SK-N-SH treated with all-trans-retinoic acid at 6 μM for 48 hours (cell line): ENCODE measurements around the gene PLVAP.

Experiments used
- ATAC-seq: fragments of 200-7000 bp; cut with Tn5 transposase; 3 replicates; pipeline ENCODE4 v1.9.1; 2020; ENCODE audit warnings: mild to moderate bottlenecking, moderate library complexity
- CREB5 ChIP-seq: fragments of 250-450 bp; sonication (Bioruptor Pico); IDR thresholded peaks from 2 replicates; pipeline ENCODE4 v1.5.1; 2020; ENCODE audit warnings: low read depth, mild to moderate bottlenecking, moderate library complexity
- CSDC2 ChIP-seq: fragments of 250-450 bp; sonication (Bioruptor Pico); IDR thresholded peaks from 2 replicates; pipeline ENCODE4 v1.5.0; 2020; ENCODE audit warnings: mild to moderate bottlenecking, moderate library complexity
- CSRNP3 ChIP-seq: fragments of 250-450 bp; sonication (Bioruptor Pico); IDR thresholded peaks from 2 replicates; pipeline ENCODE4 v1.5.1; 2021; ENCODE audit warnings: mild to moderate bottlenecking, moderate library complexity
- ESRRG ChIP-seq: fragments of 250-450 bp; sonication (Bioruptor Pico); IDR thresholded peaks from 2 replicates; pipeline ENCODE4 v1.6.1; 2021; ENCODE audit warnings: mild to moderate bottlenecking
- GLIS3 ChIP-seq: fragments of 250-450 bp; sonication (Bioruptor Pico); IDR thresholded peaks from 2 replicates; pipeline ENCODE4 v1.5.0; 2020; ENCODE audit warnings: mild to moderate bottlenecking, moderate library complexity
- ISL1 ChIP-seq: fragments of 250-450 bp; sonication (Bioruptor Pico); IDR thresholded peaks from 2 replicates; pipeline ENCODE4 v2.1.2; 2022; ENCODE audit warnings: mild to moderate bottlenecking, moderate library complexity
- OSR1 ChIP-seq: fragments of 250-450 bp; sonication (Bioruptor Pico); IDR thresholded peaks from 2 replicates; pipeline ENCODE4 v1.8.0; 2022; ENCODE audit warnings: moderate library complexity, mild to moderate bottlenecking, inconsistent platforms
- PATZ1 ChIP-seq: fragments of 250-450 bp; sonication (Bioruptor Pico); IDR thresholded peaks from 2 replicates; pipeline ENCODE4 v1.8.0; 2020; ENCODE audit warnings: mild to moderate bottlenecking, moderate library complexity, borderline replicate concordance
- POU6F1 ChIP-seq: fragments of 250-450 bp; sonication (Bioruptor Pico); IDR thresholded peaks from 2 replicates; pipeline ENCODE4 v1.8.0; 2021; ENCODE audit warnings: low read depth, mild to moderate bottlenecking, moderate library complexity, borderline replicate concordance
- PPARA ChIP-seq: fragments of 250-450 bp; sonication (Bioruptor Pico); IDR thresholded peaks from 2 replicates; pipeline ENCODE4 v1.5.0; 2020; ENCODE audit warnings: mild to moderate bottlenecking, borderline replicate concordance
- RARB ChIP-seq: fragments of 250-450 bp; sonication (Bioruptor Pico); IDR thresholded peaks from 2 replicates; pipeline ENCODE4 v1.8.0; 2021; ENCODE audit warnings: mild to moderate bottlenecking, moderate library complexity
- SNAI2 ChIP-seq: fragments of 250-450 bp; sonication (Bioruptor Pico); IDR thresholded peaks from 2 replicates; pipeline ENCODE4 v1.5.0; 2020; ENCODE audit warnings: mild to moderate bottlenecking, moderate library complexity
- TCF4 ChIP-seq: fragments of 250-450 bp; sonication (Bioruptor Pico); IDR thresholded peaks from 2 replicates; pipeline ENCODE4 v1.8.0; 2021; ENCODE audit warnings: mild to moderate bottlenecking, moderate library complexity, borderline replicate concordance
- TOX ChIP-seq: fragments of 250-450 bp; sonication (Bioruptor Pico); IDR thresholded peaks from 2 replicates; pipeline ENCODE4 v1.8.0; 2021; ENCODE audit warnings: mild to moderate bottlenecking, moderate library complexity, borderline replicate concordance
- ZC3H10 ChIP-seq: fragments of 250-450 bp; sonication (Bioruptor Pico); IDR thresholded peaks from 2 replicates; pipeline ENCODE4 v1.5.1; 2021; ENCODE audit warnings: mild to moderate bottlenecking, moderate library complexity
- ZFP3 ChIP-seq: fragments of 250-450 bp; sonication (Bioruptor Pico); IDR thresholded peaks from 2 replicates; pipeline ENCODE4 v1.5.0; 2020; ENCODE audit warnings: mild to moderate bottlenecking, moderate library complexity
- ZFP30 ChIP-seq: fragments of 450-650 bp; formaldehyde crosslinking; IDR thresholded peaks from 2 replicates; pipeline ENCODE4 v1.5.0; 2022; ENCODE audit warnings: mild to moderate bottlenecking, moderate library complexity
- ZNF565 ChIP-seq: fragments of 450-650 bp; formaldehyde crosslinking; conservative IDR thresholded peaks from 2 replicates; pipeline ENCODE4 v1.5.0; 2020; ENCODE audit warnings: low read depth, mild to moderate bottlenecking, moderate library complexity
- ZNF70 ChIP-seq: fragments of 450-650 bp; formaldehyde crosslinking; IDR thresholded peaks from 2 replicates; pipeline ENCODE4 v1.5.0; 2020; ENCODE audit warnings: mild to moderate bottlenecking, moderate library complexity
- ZNF8 ChIP-seq: fragments of 450-650 bp; formaldehyde crosslinking; IDR thresholded peaks from 2 replicates; pipeline ENCODE4 v1.5.0; 2020; ENCODE audit warnings: mild to moderate bottlenecking, moderate library complexity
- TF ChIP-seq, protein P1 (sequence below): fragments of 250-450 bp; sonication (Bioruptor Pico); IDR thresholded peaks from 2 replicates; pipeline ENCODE4 v1.5.0; 2020; ENCODE audit warnings: mild to moderate bottlenecking, moderate library complexity

The PLVAP gene

GRCh38 chr19:17326595-17326966 lies 50.6 kb downstream of the PLVAP start:
- TF ChIP-seq CSRNP3 (no peak), ZFP3 (CRISPR knock-in tag) (no peak), GLIS3 (CRISPR knock-in tag) (no peak), ZNF565 (no peak), SNAI2 (CRISPR knock-in tag) (no peak), ZNF70 (CRISPR knock-in tag) (no peak), OSR1 (no peak), PPARA (no peak), CREB5 (CRISPR knock-in tag) (no peak), TOX (CRISPR knock-in tag) (no peak), PATZ1 (CRISPR knock-in tag) (no peak), TCF4 (CRISPR knock-in tag) (no peak), ESRRG (CRISPR knock-in tag) (no peak), CSDC2 (CRISPR knock-in tag) (no peak), ZNF8 (CRISPR knock-in tag) (no peak), ISL1 (CRISPR knock-in tag) (no peak), RARB (no peak)
- TF ChIP-seq, all 23 proteins: peak for 0
- ATAC-seq: no peak

DNA sequence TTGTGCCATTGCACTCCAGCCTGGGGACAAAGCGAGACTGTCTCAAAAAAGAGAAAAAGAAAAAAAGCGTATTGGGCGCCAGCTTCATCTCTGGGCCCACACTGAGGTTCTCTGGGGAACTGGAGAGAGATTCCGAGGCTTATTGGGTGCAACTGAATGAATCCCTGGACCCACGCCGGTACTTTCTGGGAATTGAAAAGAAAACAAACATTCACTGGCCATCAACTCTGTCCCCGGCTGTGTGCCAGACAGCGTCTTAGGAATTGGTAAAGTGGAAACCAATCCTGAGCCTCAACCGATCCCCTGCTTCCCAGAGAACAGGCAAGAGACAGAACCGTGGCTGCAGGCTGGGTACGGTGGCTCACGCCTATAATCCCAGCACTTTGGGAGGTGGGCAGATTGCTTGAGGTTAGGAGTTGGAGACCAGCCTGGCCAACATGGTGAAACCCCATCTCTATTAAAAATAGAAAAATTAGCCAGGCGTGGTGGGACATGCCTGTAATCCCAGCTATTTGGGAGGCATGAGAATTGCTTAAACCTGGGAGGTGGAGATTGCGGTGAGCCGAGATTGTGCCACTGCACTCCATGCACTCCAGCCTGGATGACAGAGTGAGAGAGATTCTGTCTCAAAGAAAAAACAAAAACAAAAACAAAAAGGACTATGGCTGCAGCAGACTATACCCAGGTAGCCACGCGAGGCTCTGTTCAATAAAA lies 51.1 kb downstream of the PLVAP start:
- no peak for ATAC-seq
- TF ChIP-seq, protein P1, sequence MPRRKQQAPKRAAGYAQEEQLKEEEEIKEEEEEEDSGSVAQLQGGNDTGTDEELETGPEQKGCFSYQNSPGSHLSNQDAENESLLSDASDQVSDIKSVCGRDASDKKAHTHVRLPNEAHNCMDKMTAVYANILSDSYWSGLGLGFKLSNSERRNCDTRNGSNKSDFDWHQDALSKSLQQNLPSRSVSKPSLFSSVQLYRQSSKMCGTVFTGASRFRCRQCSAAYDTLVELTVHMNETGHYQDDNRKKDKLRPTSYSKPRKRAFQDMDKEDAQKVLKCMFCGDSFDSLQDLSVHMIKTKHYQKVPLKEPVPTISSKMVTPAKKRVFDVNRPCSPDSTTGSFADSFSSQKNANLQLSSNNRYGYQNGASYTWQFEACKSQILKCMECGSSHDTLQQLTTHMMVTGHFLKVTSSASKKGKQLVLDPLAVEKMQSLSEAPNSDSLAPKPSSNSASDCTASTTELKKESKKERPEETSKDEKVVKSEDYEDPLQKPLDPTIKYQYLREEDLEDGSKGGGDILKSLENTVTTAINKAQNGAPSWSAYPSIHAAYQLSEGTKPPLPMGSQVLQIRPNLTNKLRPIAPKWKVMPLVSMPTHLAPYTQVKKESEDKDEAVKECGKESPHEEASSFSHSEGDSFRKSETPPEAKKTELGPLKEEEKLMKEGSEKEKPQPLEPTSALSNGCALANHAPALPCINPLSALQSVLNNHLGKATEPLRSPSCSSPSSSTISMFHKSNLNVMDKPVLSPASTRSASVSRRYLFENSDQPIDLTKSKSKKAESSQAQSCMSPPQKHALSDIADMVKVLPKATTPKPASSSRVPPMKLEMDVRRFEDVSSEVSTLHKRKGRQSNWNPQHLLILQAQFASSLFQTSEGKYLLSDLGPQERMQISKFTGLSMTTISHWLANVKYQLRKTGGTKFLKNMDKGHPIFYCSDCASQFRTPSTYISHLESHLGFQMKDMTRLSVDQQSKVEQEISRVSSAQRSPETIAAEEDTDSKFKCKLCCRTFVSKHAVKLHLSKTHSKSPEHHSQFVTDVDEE (CRISPR knock-in tag): no peak
- TF ChIP-seq ESRRG (CRISPR knock-in tag): no peak
- no peak for TF ChIP-seq ZFP3 (CRISPR knock-in tag)
- no peak for TF ChIP-seq ZC3H10 (CRISPR knock-in tag)
- TF ChIP-seq GLIS3 (CRISPR knock-in tag): no peak
- no peak for TF ChIP-seq ZNF565
- no peak for TF ChIP-seq ZFP30 (CRISPR knock-in tag)
- no peak for TF ChIP-seq RARB
- TF ChIP-seq POU6F1 (CRISPR knock-in tag): no peak
- TF ChIP-seq ZNF8 (CRISPR knock-in tag): no peak

- ATAC-seq: no peak
- TF ChIP-seq ISL1 (CRISPR knock-in tag): no peak
- TF ChIP-seq CSDC2 (CRISPR knock-in tag): no peak
- TF ChIP-seq SNAI2 (CRISPR knock-in tag): no peak
- TF ChIP-seq, protein P1 (CRISPR knock-in tag): no peak
- TF ChIP-seq PATZ1 (CRISPR knock-in tag): no peak
- no peak for TF ChIP-seq CSRNP3
- no peak for TF ChIP-seq RARB
- no peak for TF ChIP-seq ZC3H10 (CRISPR knock-in tag)
- no peak for TF ChIP-seq TOX (CRISPR knock-in tag)
Measured at GRCh38 chr19:17325133-17325532, 52.0 kb downstream of the PLVAP start.
